Pancreas (tissue), 10 donors: ENCODE measurements around the gene SLC22A31. TPM values are rescaled to one million over a fixed set of nuclear protein-coding genes. Genes with fewer than 3 reads are reported as not detected.

ENCODE experiments used
- ATAC-seq, 4 donors: fragments of 200-7000 bp; cut with Tn5 transposase; one replicate each; pipeline versions ENCODE4 v1.8.0 to v1.9.1; 2020; ENCODE audit warnings: mild to moderate bottlenecking in 4 of 4, moderate library complexity in 4 of 4
- DNase-seq, 6 donors: peaks; one replicate each; pipeline ENCODE4 v3.0.0-alpha.2; 2020
- FAIRE-seq: peaks from 2 replicates; lab custom pipeline; 2012; peaks lifted over from hg19 to GRCh38; lab: Jason Lieb, UNC
- H3K27ac ChIP-seq, 4 donors: fragments of 200-600 bp; sonication (generic); 1 replicate in 3 of 4; 2 replicates in 1 of 4; pipeline versions ENCODE4 v1.5.0 to v1.8.0; 2020
- H3K27me3 ChIP-seq, 4 donors: fragments of 200-600 bp; one replicate each; pipeline ENCODE4 v1.8.0; 2021
- H3K36me3 ChIP-seq, 3 donors: fragments of 200-600 bp; sonication (generic) in 1 of 3; one replicate each; pipeline versions ENCODE4 v1.5.0 to v1.8.0; 2020 to 2021
- H3K4me1 ChIP-seq, 3 donors: fragments of 200-600 bp; one replicate each; pipeline ENCODE4 v1.8.0; 2021
- H3K4me3 ChIP-seq, 4 donors: fragments of 200-600 bp; sonication (generic) in 2 of 4; one replicate each; pipeline versions ENCODE4 v1.5.0 to v1.8.0; 2020 to 2021
- H3K9me3 ChIP-seq, 4 donors: fragments of 200-600 bp; one replicate each; pipeline ENCODE4 v1.8.0; 2021
- CTCF ChIP-seq, 4 donors: fragments of 200-600 bp; sonication (generic) in 3 of 4; IDR thresholded peaks; one replicate each; pipeline versions ENCODE4 v1.5.0 to v1.8.0; 2021; ENCODE audit warnings: antibody characterized with exemption in 4 of 4
- WGBS, 2 donors: extraction: QIAGEN DNeasy Blood & Tissue Kit; methylation state at CpG; one replicate each; pipeline ENCODE4 v1.1.7; 2013; 5-methylcytosine and 5-hydroxymethylcytosine counted together
- intact Hi-C, 3 donors: fragments of 100-400 bp; cut with DNase I; formaldehyde crosslinking; loops; one replicate each; pipeline versions ENCODE4 v1.11.1 to v1.14.2; 2022
- polyA plus RNA-seq, 2 donors: library from polyadenylated mRNA; stranded (reverse); fragments of 200-250 nt; gene quantifications; one replicate each; pipeline ENCODE4 v1.2.3, GENCODE V29; 2013
- total RNA-seq, 6 donors: library from RNA; stranded (reverse); fragmentation: NEBNext Ultra II Directional in 4 of 6; extraction: Animal tissue kit (Norgen Biotek cat#: 25700) in 4 of 6; gene quantifications; one replicate each; pipeline versions ENCODE4 v1.2.1 to v1.2.4, GENCODE V29; 2021 to 2023
- donor health status: healthy with polysubstance abuse.
- donor health status: DM: no; HTN: no; CAD: no; lungs with moderate emphysema.
- donor health status: DM: no; HTN: no; CAD: no.
- donor health status: control.
- donor health status: control.
- donor health status: Bipolar disorder and iron deficiency.
- donor health status: DM: yes; HTN: yes; CAD: no.
- donor health status: DM: no; HTN: no; CAD: no.
- donor health status: DM: no; HTN: no; CAD: no.
- donor health status: DM: yes; HTN: yes; CAD: no.

The SLC22A31 gene
- total and polyA plus RNA-seq, 8 donors = 0.37 to 131 (median 39.0) TPM

- no peaks in the 10 kb centered on the region for H3K36me3 ChIP-seq
- H3K9me3 ChIP-seq = no peaks in the 10 kb centered on the region
- H3K27me3 ChIP-seq = no peaks in the 10 kb centered on the region
- 62 to 67% methylated on average over 9 of the region's 9 CpGs for WGBS, 2 donors
- ATAC-seq = peak in 1 of 4 donors; percentile 4
- H3K4me3 ChIP-seq = no peak overlapping the region
- no peak for TF ChIP-seq CTCF (IDR thresholded peaks at IDR 0.05)
- no peak for FAIRE-seq
- no peak overlapping the region for H3K27ac ChIP-seq
- H3K4me1 ChIP-seq = no peaks in the 10 kb centered on the region
- intact Hi-C loops = no loop called here
- peak in 2 of 6 donors; percentile 8 to 21 for DNase-seq
Observed at GRCh38 chr16:89184677-89184932, 15.7 kb downstream of the SLC22A31 start.

- no peaks in the 10 kb centered on the region for H3K36me3 ChIP-seq
- DNase-seq (peak in 2 of 6 donors; percentile 17 to 71), FAIRE-seq (no peak), ATAC-seq (peak in 1 of 4 donors; percentile 20)
- no peak for TF ChIP-seq CTCF (IDR thresholded peaks at IDR 0.05)
- no peak overlapping the region for H3K27ac ChIP-seq
- no peak overlapping the region for H3K4me3 ChIP-seq
- no peaks in the 10 kb centered on the region for H3K27me3 ChIP-seq
- H3K4me1 ChIP-seq = no peaks in the 10 kb centered on the region
- no peaks in the 10 kb centered on the region for H3K9me3 ChIP-seq
- intact Hi-C loops = no loop called here
- 56 to 63% methylated on average over 26 of the region's 26 CpGs for WGBS, 2 donors
Observed at GRCh38 chr16:89183975-89184676, 16.2 kb downstream of the SLC22A31 start.

- TF ChIP-seq CTCF (IDR thresholded peaks at IDR 0.05) = no peak
- 22 to 25% methylated on average over 13 of the region's 13 CpGs for WGBS, 2 donors
- no peaks in the 10 kb centered on the region for H3K27me3 ChIP-seq
- H3K9me3 ChIP-seq = no peaks in the 10 kb centered on the region
- H3K36me3 ChIP-seq = no peaks in the 10 kb centered on the region
- no peaks in the 10 kb centered on the region for H3K4me1 ChIP-seq
- intact Hi-C loops = no loop called here
- DNase-seq = peak in 2 of 6 donors; percentile 15 to 49
- no peak for ATAC-seq
- H3K4me3 ChIP-seq = no peak overlapping the region
- no peak for FAIRE-seq
- no peak overlapping the region for H3K27ac ChIP-seq
Observed at GRCh38 chr16:89183463-89183862, 16.9 kb downstream of the SLC22A31 start.

GRCh38 chr16:89179656-89180315 lies 20.6 kb downstream of the SLC22A31 start:
- DNase-seq (peak in 1 of 6 donors; percentile 64), ATAC-seq (no peak), FAIRE-seq (no peak)
- no peak for TF ChIP-seq CTCF (IDR thresholded peaks at IDR 0.05)
- Histone ChIP-seq H3K4me1 (no peaks in the 10 kb centered on the region), H3K9me3 (no peaks in the 10 kb centered on the region), H3K27ac (no peak overlapping the region), H3K27me3 (no peaks in the 10 kb centered on the region), H3K36me3 (no peaks in the 10 kb centered on the region), H3K4me3 (no peak overlapping the region)
- intact Hi-C loops = loop anchor here in 1 of 3 donors (10.0 kb wide), 1 partner anchor 365 kb away; the partner anchor contains the start of gene APRT
- WGBS, 2 donors = 75 to 76% methylated on average over 25 of the region's 25 CpGs

- DNase-seq (no peak), FAIRE-seq (no peak), ATAC-seq (no peak)
- WGBS, 2 donors = 72 to 74% methylated on average over 19 of the region's 19 CpGs
- no peak overlapping the region for H3K27ac ChIP-seq
- H3K4me1 ChIP-seq = no peaks in the 10 kb centered on the region
- no peak overlapping the region for H3K4me3 ChIP-seq
- no peaks in the 10 kb centered on the region for H3K27me3 ChIP-seq
- no peaks in the 10 kb centered on the region for H3K9me3 ChIP-seq
- H3K36me3 ChIP-seq = no peaks in the 10 kb centered on the region
- intact Hi-C loops = loop anchor here in 1 of 3 donors (10.0 kb wide), 1 partner anchor 364 kb away; the partner anchor contains the start of gene APRT
- no peak for TF ChIP-seq CTCF (IDR thresholded peaks at IDR 0.05)
Observed at GRCh38 chr16:89179148-89179484, 21.2 kb downstream of the SLC22A31 start.
